GM12878 (cell line): ENCODE measurements around the gene SIGLEC5.

Source experiments
- BCL3 ChIP-seq: IDR thresholded peaks from 2 replicates; pipeline ENCODE4 v1.6.1; 2011; ENCODE audit warnings: borderline replicate concordance, low read depth, mild to moderate bottlenecking, moderate library complexity, low read length; ENCODE audit not compliant: insufficient read depth, poor library complexity, severe bottlenecking
- MYC ChIP-seq: IDR thresholded peaks from 2 replicates; pipeline ENCODE4 v1.6.1; 2011; ENCODE audit warnings: mild to moderate bottlenecking, low read length, moderate library complexity, inconsistent platforms; ENCODE audit not compliant: insufficient read depth, insufficient replicate concordance, insufficient read length, severe bottlenecking
- PAX8 ChIP-seq: fragments of 450-650 bp; IDR thresholded peaks from 2 replicates; pipeline ENCODE4 v1.6.1; 2017; ENCODE audit warnings: mild to moderate bottlenecking, moderate library complexity
- PKNOX1 ChIP-seq: fragments of 450-650 bp; IDR thresholded peaks from 2 replicates; pipeline ENCODE4 v1.6.1; 2016; ENCODE audit warnings: mild to moderate bottlenecking
- POLR2A ChIP-seq: IDR thresholded peaks from 2 replicates; pipeline ENCODE4 v1.6.1; 2011; ENCODE audit warnings: low read depth, mild to moderate bottlenecking, low read length
- RFX5 ChIP-seq: IDR thresholded peaks from 2 replicates; pipeline ENCODE4 v1.6.1; 2011; ENCODE audit warnings: low read depth, low read length, improper control_type of control experiment
- SIX5 ChIP-seq: IDR thresholded peaks from 2 replicates; pipeline ENCODE4 v1.6.1; 2011; ENCODE audit warnings: mild to moderate bottlenecking, low read depth, low read length, moderate library complexity; ENCODE audit not compliant: severe bottlenecking
- SMARCA5 ChIP-seq: fragments of 450-650 bp; IDR thresholded peaks from 2 replicates; pipeline ENCODE4 v1.6.1; 2017; ENCODE audit warnings: mild to moderate bottlenecking
- SMC3 ChIP-seq: IDR thresholded peaks from 2 replicates; pipeline ENCODE4 v1.6.1; 2011; ENCODE audit warnings: low read length, improper control_type of control experiment, borderline replicate concordance
- TCF7 ChIP-seq: IDR thresholded peaks from 2 replicates; pipeline ENCODE4 v1.6.1; 2014; ENCODE audit warnings: antibody characterized with exemption, borderline replicate concordance
- TF ChIP-seq, protein P1 (sequence below): fragments of 450-650 bp; formaldehyde crosslinking; IDR thresholded peaks from 2 replicates; pipeline ENCODE4 v1.5.0; 2022; ENCODE audit warnings: mild to moderate bottlenecking, missing genetic modification characterization
- TF ChIP-seq, protein P2 (sequence below), 3 experiments: IDR thresholded peaks in 2 of 3; conservative IDR thresholded peaks in 1 of 3; 2 replicates each; pipeline ENCODE4 v1.5.1; 2011; ENCODE audit warnings: low read depth in 3 of 3, low read length in 3 of 3, mild to moderate bottlenecking in 3 of 3, control low read depth in 2 of 3, moderate library complexity in 2 of 3, inconsistent platforms in 1 of 3, mixed read lengths in 1 of 3; ENCODE audit not compliant: control insufficient read depth in 2 of 3, insufficient read depth in 1 of 3; ENCODE audit errors: extremely low read depth in 1 of 3
- TF ChIP-seq, protein P3 (sequence below): IDR thresholded peaks from 2 replicates; pipeline ENCODE4 v1.6.1; 2011; ENCODE audit warnings: borderline replicate concordance, low read depth, mild to moderate bottlenecking, moderate library complexity, mixed read lengths, low read length; ENCODE audit not compliant: insufficient read depth; ENCODE audit errors: extremely low read length
- TF ChIP-seq, protein P4 (sequence below): fragments of 450-650 bp; IDR thresholded peaks from 2 replicates; pipeline ENCODE4 v1.6.1; 2016; ENCODE audit warnings: mild to moderate bottlenecking

DNA sequence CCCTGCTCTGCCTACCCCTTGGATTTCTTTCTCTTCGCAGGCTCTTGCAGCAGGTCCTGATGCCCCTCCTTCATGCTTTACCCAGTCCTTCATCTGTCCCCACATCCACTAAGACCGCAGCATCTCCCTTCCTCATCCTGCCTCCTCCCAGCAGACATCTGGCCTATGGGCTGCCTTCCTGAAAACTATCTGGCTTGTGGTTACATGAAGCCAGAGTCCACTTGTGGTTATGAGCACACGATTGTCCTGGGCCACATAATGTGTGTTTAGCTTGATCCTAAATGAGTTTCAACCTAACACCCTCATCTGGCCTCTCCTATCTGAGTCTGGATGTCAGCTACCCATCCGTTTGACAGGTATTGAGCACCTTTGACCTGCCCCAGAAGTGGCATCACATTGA lies 64.6 kb downstream of the SIGLEC5 start:
- TF ChIP-seq, protein P1, sequence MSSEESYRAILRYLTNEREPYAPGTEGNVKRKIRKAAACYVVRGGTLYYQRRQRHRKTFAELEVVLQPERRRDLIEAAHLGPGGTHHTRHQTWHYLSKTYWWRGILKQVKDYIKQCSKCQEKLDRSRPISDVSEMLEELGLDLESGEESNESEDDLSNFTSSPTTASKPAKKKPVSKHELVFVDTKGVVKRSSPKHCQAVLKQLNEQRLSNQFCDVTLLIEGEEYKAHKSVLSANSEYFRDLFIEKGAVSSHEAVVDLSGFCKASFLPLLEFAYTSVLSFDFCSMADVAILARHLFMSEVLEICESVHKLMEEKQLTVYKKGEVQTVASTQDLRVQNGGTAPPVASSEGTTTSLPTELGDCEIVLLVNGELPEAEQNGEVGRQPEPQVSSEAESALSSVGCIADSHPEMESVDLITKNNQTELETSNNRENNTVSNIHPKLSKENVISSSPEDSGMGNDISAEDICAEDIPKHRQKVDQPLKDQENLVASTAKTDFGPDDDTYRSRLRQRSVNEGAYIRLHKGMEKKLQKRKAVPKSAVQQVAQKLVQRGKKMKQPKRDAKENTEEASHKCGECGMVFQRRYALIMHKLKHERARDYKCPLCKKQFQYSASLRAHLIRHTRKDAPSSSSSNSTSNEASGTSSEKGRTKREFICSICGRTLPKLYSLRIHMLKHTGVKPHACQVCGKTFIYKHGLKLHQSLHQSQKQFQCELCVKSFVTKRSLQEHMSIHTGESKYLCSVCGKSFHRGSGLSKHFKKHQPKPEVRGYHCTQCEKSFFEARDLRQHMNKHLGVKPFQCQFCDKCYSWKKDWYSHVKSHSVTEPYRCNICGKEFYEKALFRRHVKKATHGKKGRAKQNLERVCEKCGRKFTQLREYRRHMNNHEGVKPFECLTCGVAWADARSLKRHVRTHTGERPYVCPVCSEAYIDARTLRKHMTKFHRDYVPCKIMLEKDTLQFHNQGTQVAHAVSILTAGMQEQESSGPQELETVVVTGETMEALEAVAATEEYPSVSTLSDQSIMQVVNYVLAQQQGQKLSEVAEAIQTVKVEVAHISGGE = no peak
- TF ChIP-seq POLR2A (no peak), RFX5 (no peak), TCF7 (no peak), BCL3 (no peak), MYC (no peak), SMC3 (no peak), SMARCA5 (no peak), PKNOX1 (no peak), PAX8 (no peak), SIX5 (no peak)
- TF ChIP-seq, protein P2, sequence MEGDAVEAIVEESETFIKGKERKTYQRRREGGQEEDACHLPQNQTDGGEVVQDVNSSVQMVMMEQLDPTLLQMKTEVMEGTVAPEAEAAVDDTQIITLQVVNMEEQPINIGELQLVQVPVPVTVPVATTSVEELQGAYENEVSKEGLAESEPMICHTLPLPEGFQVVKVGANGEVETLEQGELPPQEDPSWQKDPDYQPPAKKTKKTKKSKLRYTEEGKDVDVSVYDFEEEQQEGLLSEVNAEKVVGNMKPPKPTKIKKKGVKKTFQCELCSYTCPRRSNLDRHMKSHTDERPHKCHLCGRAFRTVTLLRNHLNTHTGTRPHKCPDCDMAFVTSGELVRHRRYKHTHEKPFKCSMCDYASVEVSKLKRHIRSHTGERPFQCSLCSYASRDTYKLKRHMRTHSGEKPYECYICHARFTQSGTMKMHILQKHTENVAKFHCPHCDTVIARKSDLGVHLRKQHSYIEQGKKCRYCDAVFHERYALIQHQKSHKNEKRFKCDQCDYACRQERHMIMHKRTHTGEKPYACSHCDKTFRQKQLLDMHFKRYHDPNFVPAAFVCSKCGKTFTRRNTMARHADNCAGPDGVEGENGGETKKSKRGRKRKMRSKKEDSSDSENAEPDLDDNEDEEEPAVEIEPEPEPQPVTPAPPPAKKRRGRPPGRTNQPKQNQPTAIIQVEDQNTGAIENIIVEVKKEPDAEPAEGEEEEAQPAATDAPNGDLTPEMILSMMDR (IDR thresholded peaks at IDR 0.05 in 2 of 3, conservative IDR thresholded peaks at IDR 0.05 in 1 of 3; ENCODE audit: control insufficient read depth in 2 of 3, extremely low read depth in 1 of 3, insufficient read depth in 1 of 3, low read depth in 3 of 3, low read length in 3 of 3) = no peak
- TF ChIP-seq, protein P3, sequence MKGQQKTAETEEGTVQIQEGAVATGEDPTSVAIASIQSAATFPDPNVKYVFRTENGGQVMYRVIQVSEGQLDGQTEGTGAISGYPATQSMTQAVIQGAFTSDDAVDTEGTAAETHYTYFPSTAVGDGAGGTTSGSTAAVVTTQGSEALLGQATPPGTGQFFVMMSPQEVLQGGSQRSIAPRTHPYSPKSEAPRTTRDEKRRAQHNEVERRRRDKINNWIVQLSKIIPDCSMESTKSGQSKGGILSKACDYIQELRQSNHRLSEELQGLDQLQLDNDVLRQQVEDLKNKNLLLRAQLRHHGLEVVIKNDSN = no peak
- TF ChIP-seq, protein P4, sequence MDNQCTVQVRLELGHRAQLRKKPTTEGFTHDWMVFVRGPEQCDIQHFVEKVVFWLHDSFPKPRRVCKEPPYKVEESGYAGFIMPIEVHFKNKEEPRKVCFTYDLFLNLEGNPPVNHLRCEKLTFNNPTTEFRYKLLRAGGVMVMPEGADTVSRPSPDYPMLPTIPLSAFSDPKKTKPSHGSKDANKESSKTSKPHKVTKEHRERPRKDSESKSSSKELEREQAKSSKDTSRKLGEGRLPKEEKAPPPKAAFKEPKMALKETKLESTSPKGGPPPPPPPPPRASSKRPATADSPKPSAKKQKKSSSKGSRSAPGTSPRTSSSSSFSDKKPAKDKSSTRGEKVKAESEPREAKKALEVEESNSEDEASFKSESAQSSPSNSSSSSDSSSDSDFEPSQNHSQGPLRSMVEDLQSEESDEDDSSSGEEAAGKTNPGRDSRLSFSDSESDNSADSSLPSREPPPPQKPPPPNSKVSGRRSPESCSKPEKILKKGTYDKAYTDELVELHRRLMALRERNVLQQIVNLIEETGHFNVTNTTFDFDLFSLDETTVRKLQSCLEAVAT = no peak
